OCI-LY7 (cell line): Measurements from ENCODE around the gene IQGAP2. TPM values are rescaled to one million over a fixed set of nuclear protein-coding genes. Genes with fewer than 3 reads are reported as not detected.

Experiments
- BruUV-seq: library from RNA; stranded (reverse); fragments of 400-500 nt; replicated peaks from 2 replicates; lab custom pipeline; 2021; lab: Mats Ljungman, UMichigan
- CTCF ChIA-PET: fragments of 300-600 bp; sonication (Branson Sonifier 250); formaldehyde crosslinking; loops from one replicate; lab custom pipeline; 2022; ENCODE audit warnings: antibody characterized with exemption; ENCODE audit not compliant: unreplicated experiment; lab: Charles Lee
- POLR2A ChIA-PET: fragments of 300-600 bp; sonication (Branson Sonifier 250); formaldehyde crosslinking; loops from one replicate; lab custom pipeline; 2022; ENCODE audit warnings: antibody characterized with exemption; lab: Charles Lee
- DNase-seq: peaks from one replicate; pipeline ENCODE4 v3.0.0-alpha.2; 2015; ENCODE audit warnings: low spot score
- H2AFZ ChIP-seq: fragments of 200-600 bp; sonication (generic), shearing (Covaris generic); 2 replicates; pipeline ENCODE4 v1.6.1; 2014; ENCODE audit warnings: mild to moderate bottlenecking, antibody characterized with exemption, low read length, moderate library complexity
- H3K27ac ChIP-seq: fragments of 200-600 bp; sonication (generic); 2 replicates; pipeline ENCODE4 v1.5.1; 2014; ENCODE audit warnings: mixed run types, low read depth, mild to moderate bottlenecking, moderate library complexity, low read length, inconsistent platforms; ENCODE audit not compliant: poor library complexity, severe bottlenecking
- H3K36me3 ChIP-seq: fragments of 200-600 bp; sonication (generic); 2 replicates; pipeline ENCODE4 v1.6.1; 2014; ENCODE audit warnings: mild to moderate bottlenecking, antibody characterized with exemption, low read length, moderate library complexity, mixed read lengths; ENCODE audit not compliant: insufficient read depth
- H3K4me1 ChIP-seq: fragments of 200-600 bp; sonication (generic); 2 replicates; pipeline ENCODE4 v1.5.1; 2014; ENCODE audit warnings: mild to moderate bottlenecking, low read length; ENCODE audit not compliant: insufficient read depth, poor library complexity, severe bottlenecking
- H3K4me2 ChIP-seq: fragments of 200-600 bp; sonication (generic); 2 replicates; pipeline ENCODE4 v1.6.1; 2014; ENCODE audit warnings: mild to moderate bottlenecking, low read length
- H3K4me3 ChIP-seq: fragments of 200-600 bp; sonication (generic); 2 replicates; pipeline ENCODE4 v1.5.1; 2014; ENCODE audit warnings: mild to moderate bottlenecking, low read depth, low read length; ENCODE audit not compliant: poor library complexity, severe bottlenecking
- H3K79me2 ChIP-seq: fragments of 200-600 bp; sonication (generic); 2 replicates; pipeline ENCODE4 v1.6.1; 2016; ENCODE audit warnings: low read depth, mild to moderate bottlenecking, low read length, moderate library complexity, mixed read lengths; ENCODE audit not compliant: insufficient read depth
- H3K9me2 ChIP-seq: fragments of 200-600 bp; sonication (generic); 2 replicates; pipeline ENCODE4 v1.6.1; 2016; ENCODE audit warnings: mild to moderate bottlenecking, low read length, mixed read lengths; ENCODE audit not compliant: insufficient read depth
- H3K9me3 ChIP-seq: fragments of 200-600 bp; sonication (generic); 2 replicates; pipeline ENCODE4 v1.6.1; 2014; ENCODE audit warnings: mild to moderate bottlenecking, mixed run types, low read length, mixed read lengths
- H4K20me1 ChIP-seq: fragments of 200-600 bp; sonication (generic); 2 replicates; pipeline ENCODE4 v1.6.1; 2014; ENCODE audit warnings: mild to moderate bottlenecking, antibody characterized with exemption, low read length, moderate library complexity, mixed read lengths; ENCODE audit not compliant: insufficient read depth
- CTCF ChIP-seq: fragments of 200-600 bp; sonication (generic); conservative IDR thresholded peaks from 2 replicates; pipeline ENCODE4 v1.5.1; 2014; ENCODE audit warnings: mild to moderate bottlenecking, antibody characterized with exemption, low read length, moderate library complexity, mixed read lengths
- EZH2phosphoT487 ChIP-seq: fragments of 200-600 bp; sonication (generic); IDR thresholded peaks from 2 replicates; pipeline ENCODE4 v1.6.1; 2018; ENCODE audit warnings: low read depth, borderline replicate concordance, mild to moderate bottlenecking, mixed run types, antibody characterized with exemption, low read length, moderate library complexity, mixed read lengths
- intact Hi-C: fragments of 100-400 bp; cut with micrococcal nuclease; formaldehyde crosslinking; loops from one replicate; pipeline ENCODE4 v1.10.0; 2022; ENCODE audit not compliant: unreplicated experiment
- total RNA-seq, 2 experiments: library from RNA; depleted of rRNA in 1 of 2; stranded (reverse); fragments of >200 nt in 1 of 2; shearing (Covaris generic) in 1 of 2; gene quantifications; 2 replicates each; pipeline ENCODE4 v1.2.3, GENCODE V29; 2014 to 2022

The IQGAP2 gene
- total RNA-seq, 2 experiments from 2014 or later: 30.0 to 50.2 TPM

- intact Hi-C loops: no loop called here
These were observed 188.3 kb downstream of the IQGAP2 start for GRCh38 chr5:76591366-76591765.

GRCh38 chr5:76592692-76593091, 189.6 kb downstream of the IQGAP2 start:
- POLR2A ChIA-PET: interaction anchor here (0.7 kb wide), 1 partner anchor 187 kb away, joined by 3 read pairs; no protein-coding TSS in a partner anchor
- H4K20me1 ChIP-seq: no peaks in the 10 kb centered on the region
- H3K79me2 ChIP-seq: no peaks in the 10 kb centered on the region
- H3K4me3 ChIP-seq: no peak overlapping the region
- H3K4me2 ChIP-seq: no peak overlapping the region
- peaks cover 67% of the 10 kb centered on the region for H3K36me3 ChIP-seq
- H3K9me3 ChIP-seq: no peaks in the 10 kb centered on the region
- TF ChIP-seq EZH2phosphoT487 (no peak), CTCF (no peak)
- DNase-seq: no peak
- H3K9me2 ChIP-seq: no peaks in the 10 kb centered on the region
- no peak overlapping the region for H2AFZ ChIP-seq
- CTCF ChIA-PET: no interaction called here
- intact Hi-C loops: no loop called here
- no peak overlapping the region for H3K27ac ChIP-seq
- no TSS peak for BruUV-seq
- H3K4me1 ChIP-seq: no peaks in the 10 kb centered on the region

More at GRCh38 chr5:76591366-76591765, 188.3 kb downstream of the IQGAP2 start:
- Histone ChIP-seq H3K9me3 (no peaks in the 10 kb centered on the region), H3K4me1 (no peaks in the 10 kb centered on the region), H3K9me2 (no peaks in the 10 kb centered on the region), H4K20me1 (no peaks in the 10 kb centered on the region), H3K4me2 (no peak overlapping the region), H2AFZ (no peak overlapping the region), H3K27ac (no peak overlapping the region), H3K79me2 (no peaks in the 10 kb centered on the region), H3K4me3 (no peak overlapping the region), H3K36me3 (peaks cover 54% of the 10 kb centered on the region)
- no peak for TF ChIP-seq EZH2phosphoT487
- no peak for TF ChIP-seq CTCF
- CTCF ChIA-PET: no interaction called here
- no peak for DNase-seq
- POLR2A ChIA-PET: interaction anchor here (0.5 kb wide), 1 partner anchor 187 kb away, joined by 3 read pairs; no protein-coding TSS in a partner anchor
- BruUV-seq: no TSS peak

GRCh38 chr5:76594107-76594506, 191.0 kb downstream of the IQGAP2 start:
- no TSS peak for BruUV-seq
- Histone ChIP-seq H2AFZ (no peak overlapping the region), H3K9me3 (no peaks in the 10 kb centered on the region), H4K20me1 (no peaks in the 10 kb centered on the region), H3K9me2 (no peaks in the 10 kb centered on the region), H3K4me3 (no peak overlapping the region), H3K79me2 (no peaks in the 10 kb centered on the region), H3K27ac (no peak overlapping the region), H3K4me2 (no peak overlapping the region), H3K4me1 (no peaks in the 10 kb centered on the region), H3K36me3 (peaks cover 67% of the 10 kb centered on the region)
- intact Hi-C loops: no loop called here
- ChIA-PET POLR2A (interaction anchor here (1.1 kb wide), 1 partner anchor 44 kb away, joined by 3 read pairs; no protein-coding TSS in a partner anchor), CTCF (no interaction called here)
- DNase-seq: no peak
- TF ChIP-seq EZH2phosphoT487 (no peak), CTCF (no peak)
